ES-I3 (cell line): ENCODE measurements around the gene CRTC2.
"Not testable (repeated sequence)": the region's sequence is repeated elsewhere in the genome, so short reads cannot be mapped to it uniquely, and the experiment has no call there.

Experiments used
- H3K36me3 ChIP-seq: 2 replicates; pipeline ENCODE4 v1.6.1; 2013; ENCODE audit warnings: mild to moderate bottlenecking, low read length, control low read depth, moderate library complexity; ENCODE audit not compliant: insufficient read depth
- H3K4me1 ChIP-seq: 2 replicates; pipeline ENCODE4 v1.6.1; 2013; ENCODE audit warnings: mild to moderate bottlenecking, control low read depth, low read length; ENCODE audit not compliant: insufficient read depth
- H3K9ac ChIP-seq: 2 replicates; pipeline ENCODE4 v1.6.1; 2013; ENCODE audit warnings: low read depth, mild to moderate bottlenecking, low read length, moderate library complexity
- H3K9me3 ChIP-seq: 2 replicates; pipeline ENCODE4 v1.6.1; 2013; ENCODE audit warnings: mild to moderate bottlenecking, low read length, moderate library complexity; ENCODE audit not compliant: control insufficient read depth, insufficient read depth

CRTC2 gene

DNA sequence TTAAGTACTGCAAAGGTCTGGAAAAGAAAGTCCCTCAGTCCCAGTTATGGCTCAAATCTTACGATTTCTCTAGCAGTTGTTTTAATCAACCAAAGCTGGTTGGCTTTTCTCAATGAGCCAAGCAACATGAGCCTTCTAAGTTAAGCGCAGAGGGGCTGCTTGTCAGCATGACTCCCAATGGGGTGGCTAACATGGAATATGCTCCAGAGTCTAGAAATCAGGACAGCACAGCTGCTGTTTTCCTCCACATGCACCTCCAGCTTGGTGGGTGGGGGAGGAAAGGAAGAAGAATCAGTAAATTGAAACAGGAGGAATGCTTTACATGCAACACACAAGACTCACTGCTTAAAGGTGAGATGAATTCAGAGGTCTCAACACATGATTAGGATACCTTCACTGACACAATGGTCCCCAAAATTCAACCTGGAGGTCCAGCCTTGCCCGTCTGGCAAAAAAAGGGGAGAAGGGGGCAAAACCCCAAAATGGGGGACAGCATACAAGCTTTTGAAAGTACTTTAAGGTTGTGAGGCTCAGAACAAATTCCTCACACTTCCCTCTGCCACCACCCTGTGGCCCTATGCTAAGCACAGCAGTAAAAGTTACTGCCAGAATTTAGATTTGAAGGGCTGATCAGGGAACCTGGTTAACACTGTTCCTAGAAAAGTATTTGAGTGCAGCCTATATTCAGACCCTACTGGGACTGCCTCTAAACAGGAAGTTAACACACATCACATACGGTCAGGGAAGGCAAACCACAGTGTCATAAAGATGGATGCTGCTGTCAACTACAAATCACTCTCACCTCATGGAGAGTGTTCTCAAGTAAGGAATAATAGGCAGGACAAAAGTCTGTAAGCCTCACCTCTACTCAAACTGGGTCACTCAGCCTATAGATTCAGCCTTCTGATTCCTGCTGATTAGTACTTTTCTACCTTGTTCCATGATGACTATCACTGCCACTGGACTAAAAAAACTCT is 38.2 kb downstream of the CRTC2 start:
- Histone ChIP-seq H3K36me3 (no peaks in the 10 kb centered on the region), H3K9ac (0 out of 2 replicates have a peak overlapping the region, but pooled peaks have one; percentile 3), H3K9me3 (no peaks in the 10 kb centered on the region), H3K4me1 (peaks cover 13% of the 10 kb centered on the region)

DNA sequence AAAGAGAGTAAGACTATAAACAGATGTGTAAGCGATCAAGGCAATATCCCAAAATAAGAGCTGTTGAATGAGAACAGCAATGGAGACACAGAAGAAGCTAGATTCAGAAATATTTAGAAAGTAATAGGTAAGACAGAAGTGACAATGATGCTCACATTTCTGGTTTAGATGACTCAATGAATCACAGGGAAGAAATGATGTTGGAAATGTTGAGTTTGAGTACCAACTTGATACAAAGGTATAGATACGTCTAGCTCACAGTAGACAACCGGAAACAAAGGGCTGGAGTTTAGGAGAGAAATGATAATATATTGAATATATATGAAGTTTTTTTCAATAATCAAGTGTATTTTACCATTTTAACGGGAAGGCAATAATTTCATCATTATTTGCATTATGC is 42.1 kb downstream of the CRTC2 start:
- H3K9me3 ChIP-seq, result no peaks in the 10 kb centered on the region
- H3K9ac ChIP-seq, result no peak overlapping the region
- H3K4me1 ChIP-seq, result peaks cover 13% of the 10 kb centered on the region
- no peaks in the 10 kb centered on the region for H3K36me3 ChIP-seq

DNA sequence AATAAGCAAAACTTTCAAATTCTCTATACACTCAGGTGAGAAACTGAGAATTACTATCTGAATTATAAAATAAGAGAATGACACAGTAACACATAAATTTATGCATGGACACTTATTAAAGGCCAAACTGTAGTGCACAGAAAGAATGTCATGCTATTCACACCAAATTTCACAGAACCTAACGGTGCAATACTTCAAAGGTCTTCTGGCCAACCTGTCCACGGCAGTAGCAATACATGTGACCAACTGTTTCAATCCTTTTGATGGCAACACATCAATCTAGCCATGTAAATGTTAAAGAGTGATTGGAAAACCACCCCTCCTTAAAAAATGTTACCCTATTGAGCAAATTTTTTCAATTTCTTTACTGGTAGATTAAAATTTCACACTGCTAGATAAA is 46.1 kb downstream of the CRTC2 start:
- no peak overlapping the region for H3K9ac ChIP-seq
- no peaks in the 10 kb centered on the region for H3K36me3 ChIP-seq
- H3K4me1 ChIP-seq, result no peaks in the 10 kb centered on the region
- no peaks in the 10 kb centered on the region for H3K9me3 ChIP-seq

DNA sequence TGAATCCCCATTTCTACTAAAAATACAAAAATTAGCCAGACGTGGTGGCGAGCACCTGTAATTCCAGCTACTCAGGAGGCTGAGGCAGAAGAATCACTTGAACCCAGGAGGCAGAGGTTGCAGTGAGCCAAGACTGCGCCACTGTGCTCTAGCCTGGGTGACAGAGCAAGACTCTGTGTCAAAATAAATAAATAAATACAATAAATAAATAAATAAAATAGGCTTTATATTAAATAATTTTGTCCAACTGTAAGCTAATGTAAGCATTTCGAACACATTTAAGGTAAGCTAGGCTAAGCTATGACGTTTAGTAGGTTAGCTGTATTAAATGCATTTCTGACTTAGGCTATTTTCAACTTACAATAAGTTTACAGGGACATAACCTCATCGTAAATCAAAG is 47.9 kb downstream of the CRTC2 start:
- not testable (repeated sequence) for H3K9ac ChIP-seq, H3K4me1 ChIP-seq, H3K36me3 ChIP-seq, H3K9me3 ChIP-seq

DNA sequence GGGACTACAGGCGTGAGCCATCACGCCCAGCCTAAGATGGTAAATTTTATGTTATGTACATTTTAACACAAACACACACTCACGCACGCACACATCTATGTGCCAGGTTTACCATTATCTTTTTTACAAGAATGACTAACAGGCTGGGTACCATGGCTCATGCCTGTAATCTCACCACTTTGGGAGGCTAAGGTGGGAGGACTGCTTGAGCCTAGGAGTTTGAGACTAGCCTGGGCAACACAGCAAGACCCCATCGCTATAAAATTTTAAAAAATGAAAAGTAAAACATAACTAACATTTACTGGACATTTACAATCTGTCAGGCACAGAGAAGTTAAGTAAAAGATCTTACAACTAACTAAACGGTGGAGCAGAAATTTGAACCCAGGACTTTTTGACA is 50.3 kb downstream of the CRTC2 start:
- H3K4me1 ChIP-seq, result no peaks in the 10 kb centered on the region
- no peaks in the 10 kb centered on the region for H3K9me3 ChIP-seq
- H3K36me3 ChIP-seq, result no peaks in the 10 kb centered on the region
- no peak overlapping the region for H3K9ac ChIP-seq

DNA sequence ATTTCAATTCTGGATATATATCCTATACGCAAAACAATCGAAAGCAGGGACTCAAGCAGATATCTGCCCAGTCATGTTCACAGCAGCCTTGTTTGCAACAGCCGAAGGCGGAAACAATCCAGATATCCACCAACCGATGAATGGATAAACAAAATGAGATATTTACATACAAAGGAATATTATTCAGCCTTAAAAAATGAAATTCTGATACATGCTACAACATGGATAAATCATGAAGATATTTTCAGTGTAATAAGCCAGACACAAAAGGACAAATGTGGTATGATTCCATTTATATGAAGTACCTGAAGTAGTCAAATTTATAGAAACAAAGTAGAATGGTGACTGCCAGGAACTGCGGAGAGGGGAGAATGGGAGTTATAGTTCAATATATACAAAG is 51.3 kb downstream of the CRTC2 start:
- Histone ChIP-seq H3K9ac (no peak overlapping the region), H3K9me3 (no peaks in the 10 kb centered on the region), H3K4me1 (no peaks in the 10 kb centered on the region), H3K36me3 (no peaks in the 10 kb centered on the region)

DNA sequence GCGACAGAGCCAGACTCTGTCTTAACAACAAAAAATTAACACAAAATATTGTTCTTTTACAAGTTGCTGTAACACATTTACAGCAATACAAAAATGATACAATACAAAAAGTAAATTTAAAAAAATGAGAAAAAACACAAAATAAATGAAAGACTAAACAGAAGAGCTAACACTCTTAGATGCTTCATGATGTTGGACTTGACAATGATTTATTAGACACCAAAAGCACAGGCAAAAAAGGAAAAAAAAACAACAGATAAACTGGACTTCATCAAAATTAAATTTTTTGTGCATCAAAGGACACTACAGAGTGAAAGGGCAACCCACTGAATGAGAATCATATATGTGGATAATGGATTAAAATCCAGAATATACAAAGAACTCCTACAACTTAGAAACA is 52.0 kb downstream of the CRTC2 start:
- no peaks in the 10 kb centered on the region for H3K9me3 ChIP-seq
- no peak overlapping the region for H3K9ac ChIP-seq
- H3K36me3 ChIP-seq, result no peaks in the 10 kb centered on the region
- no peaks in the 10 kb centered on the region for H3K4me1 ChIP-seq

DNA sequence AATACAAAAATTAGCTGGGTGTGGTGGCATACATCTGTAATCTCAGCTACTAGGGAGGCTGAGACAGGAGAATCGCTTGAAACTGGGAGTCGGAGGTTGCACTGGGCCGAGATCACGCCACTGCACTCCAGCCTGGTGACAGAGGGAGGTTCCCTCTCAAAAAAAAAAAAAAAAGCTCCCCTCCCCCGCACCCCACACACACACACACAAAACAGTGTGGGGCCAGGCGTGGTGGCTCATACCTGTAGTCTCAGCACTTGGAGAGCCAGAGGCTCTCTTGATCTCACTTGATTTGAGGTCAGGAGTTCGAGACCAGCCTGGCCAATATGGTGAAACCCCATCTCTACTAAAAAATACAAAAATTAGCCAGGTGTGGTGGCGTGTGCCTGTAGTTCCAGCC is 52.5 kb downstream of the CRTC2 start:
- H3K9ac ChIP-seq, H3K9me3 ChIP-seq, H3K36me3 ChIP-seq, H3K4me1 ChIP-seq: not testable (repeated sequence)

DNA sequence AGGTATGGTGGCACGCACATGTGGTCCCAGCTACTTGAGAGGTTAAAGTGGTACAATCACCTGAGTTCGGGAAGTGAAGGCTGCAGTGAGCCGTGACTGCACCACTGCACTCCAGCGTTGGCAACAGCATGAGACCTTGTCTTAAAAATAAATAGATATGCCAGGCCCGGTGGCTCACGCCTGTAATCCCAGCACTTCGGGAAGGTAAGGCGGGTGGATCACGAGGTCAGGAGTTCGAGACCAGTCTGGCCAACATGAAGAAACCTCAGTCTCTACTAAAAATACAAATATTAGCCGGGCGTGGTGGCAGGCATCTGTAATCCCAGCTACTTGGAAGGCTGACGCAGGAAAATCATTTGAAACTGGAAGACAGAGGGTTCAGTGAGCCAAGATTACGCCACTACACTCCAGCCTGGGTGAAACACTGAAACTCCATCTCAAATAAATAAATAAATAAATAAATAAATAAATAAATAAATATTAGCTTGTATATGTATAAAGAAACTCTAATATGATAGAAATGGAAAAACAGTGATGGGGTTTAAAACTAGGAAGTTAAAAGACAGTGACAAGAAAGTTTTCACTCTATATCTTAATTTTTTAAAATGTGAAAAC is 54.5 kb downstream of the CRTC2 start:
- no peaks in the 10 kb centered on the region for H3K4me1 ChIP-seq
- no peaks in the 10 kb centered on the region; the same call in 1 of the 2 replicates for H3K36me3 ChIP-seq
- H3K9me3 ChIP-seq, result no peaks in the 10 kb centered on the region
- H3K9ac ChIP-seq, result no peak overlapping the region

DNA sequence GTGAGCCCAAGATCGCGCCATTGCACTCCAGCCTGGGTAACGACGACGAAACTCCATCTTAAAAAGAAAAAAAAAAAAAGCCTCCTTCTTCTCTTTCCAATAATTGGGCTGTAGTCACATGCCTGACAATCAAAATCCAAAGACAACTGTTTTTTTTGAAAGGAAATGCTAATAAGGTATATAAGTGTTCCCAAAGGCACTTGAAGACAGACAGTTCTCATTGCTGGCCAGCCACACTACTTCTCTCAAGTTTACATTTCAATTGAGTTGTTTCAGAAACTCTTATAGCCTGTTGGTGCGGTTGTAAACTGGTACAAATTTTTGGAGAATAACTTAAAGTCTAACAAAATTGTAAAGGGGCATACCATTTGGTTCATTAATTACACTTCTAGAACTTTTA is 58.9 kb downstream of the CRTC2 start:
- no peak overlapping the region for H3K9ac ChIP-seq

More for the DNA sequence above, 58.9 kb downstream of the CRTC2 start:
- Histone ChIP-seq H3K36me3 (no peaks in the 10 kb centered on the region; the same call in 1 of the 2 replicates), H3K4me1 (no peaks in the 10 kb centered on the region), H3K9me3 (no peaks in the 10 kb centered on the region)
